Suprapubic skin (tissue), 4 donors: ENCODE measurements around the gene TRDN. TPM values are rescaled to one million over a fixed set of nuclear protein-coding genes. Genes with fewer than 3 reads are reported as not detected.

Experiments used
- DNase-seq, 2 donors: peaks; one replicate each; pipeline ENCODE4 v3.0.0-alpha.2; 2019; ENCODE audit warnings: low spot score in 2 of 2
- H3K27ac ChIP-seq: fragments of 200-600 bp; sonication (generic); one replicate; pipeline ENCODE4 v1.5.1; 2019
- H3K27me3 ChIP-seq: fragments of 200-600 bp; sonication (generic); one replicate; pipeline ENCODE4 v1.5.1; 2019
- H3K36me3 ChIP-seq: fragments of 200-600 bp; sonication (generic); one replicate; pipeline ENCODE4 v1.5.1; 2019
- H3K4me1 ChIP-seq: fragments of 200-600 bp; sonication (generic); one replicate; pipeline ENCODE4 v1.5.1; 2019
- H3K4me3 ChIP-seq: fragments of 200-600 bp; sonication (generic); one replicate; pipeline ENCODE4 v1.5.1; 2019; ENCODE audit warnings: mild to moderate bottlenecking
- H3K9me3 ChIP-seq: fragments of 200-600 bp; sonication (generic); one replicate; pipeline ENCODE4 v1.5.1; 2019
- CTCF ChIP-seq, 2 donors: fragments of 200-600 bp in 1 of 2; fragments of 450-650 bp in 1 of 2; sonication (generic) in 1 of 2; IDR thresholded peaks; one replicate each; pipeline ENCODE4 v1.5.1; 2016 to 2019; ENCODE audit warnings: antibody characterized with exemption in 2 of 2, mild to moderate bottlenecking in 1 of 2, moderate library complexity in 1 of 2
- EP300 ChIP-seq: sonication (generic); formaldehyde crosslinking; IDR thresholded peaks from one replicate; pipeline ENCODE4 v1.6.1; 2017; ENCODE audit warnings: antibody characterized with exemption
- POLR2A ChIP-seq, 2 donors: fragments of 450-650 bp; IDR thresholded peaks; one replicate each; pipeline ENCODE4 v1.6.1; 2017; ENCODE audit warnings: antibody characterized with exemption in 2 of 2, mild to moderate bottlenecking in 2 of 2, moderate library complexity in 2 of 2
- POLR2AphosphoS5 ChIP-seq, 3 donors: sonication (generic); formaldehyde crosslinking; IDR thresholded peaks; one replicate each; pipeline ENCODE4 v1.6.1; 2017; ENCODE audit warnings: antibody characterized with exemption in 3 of 3
- WGBS: methylation state at CpG from one replicate; pipeline ENCODE4 v1.1.5; 2018; 5-methylcytosine and 5-hydroxymethylcytosine counted together
- total RNA-seq, 4 donors: library from RNA; depleted of rRNA; stranded (reverse); fragments of >200 nt; gene quantifications; one replicate each; pipeline ENCODE4 v1.1.0, GENCODE V29; 2016

The TRDN gene
- total RNA-seq, 4 donors from 2014 or later: not detected

- 56% methylated on average over 7 of the region's 7 CpGs for WGBS
- Histone ChIP-seq H3K4me3 (no peak overlapping the region), H3K9me3 (no peaks in the 10 kb centered on the region), H3K36me3 (no peaks in the 10 kb centered on the region), H3K27me3 (no peaks in the 10 kb centered on the region), H3K4me1 (no peaks in the 10 kb centered on the region), H3K27ac (no peak overlapping the region)
- no peak for DNase-seq
- TF ChIP-seq POLR2A (IDR thresholded peaks at IDR 0.05): no peak
- no peak for TF ChIP-seq CTCF (IDR thresholded peaks at IDR 0.05)
- no peak for TF ChIP-seq POLR2AphosphoS5 (IDR thresholded peaks at IDR 0.05)
- TF ChIP-seq EP300: no peak
Measured at GRCh38 chr6:123570813-123571684, 65.7 kb downstream of the TRDN start.

- no peaks in the 10 kb centered on the region for H3K9me3 ChIP-seq
- no peak overlapping the region for H3K4me3 ChIP-seq
- H3K27me3 ChIP-seq: no peaks in the 10 kb centered on the region
- TF ChIP-seq CTCF (IDR thresholded peaks at IDR 0.05) (no peak), EP300 (no peak), POLR2A (IDR thresholded peaks at IDR 0.05) (no peak), POLR2AphosphoS5 (IDR thresholded peaks at IDR 0.05) (no peak)
- H3K4me1 ChIP-seq: no peaks in the 10 kb centered on the region
- no peak overlapping the region for H3K27ac ChIP-seq
- H3K36me3 ChIP-seq: no peaks in the 10 kb centered on the region
- no peak for DNase-seq
Measured at GRCh38 chr6:123569575-123569974, 67.2 kb downstream of the TRDN start.

DNA sequence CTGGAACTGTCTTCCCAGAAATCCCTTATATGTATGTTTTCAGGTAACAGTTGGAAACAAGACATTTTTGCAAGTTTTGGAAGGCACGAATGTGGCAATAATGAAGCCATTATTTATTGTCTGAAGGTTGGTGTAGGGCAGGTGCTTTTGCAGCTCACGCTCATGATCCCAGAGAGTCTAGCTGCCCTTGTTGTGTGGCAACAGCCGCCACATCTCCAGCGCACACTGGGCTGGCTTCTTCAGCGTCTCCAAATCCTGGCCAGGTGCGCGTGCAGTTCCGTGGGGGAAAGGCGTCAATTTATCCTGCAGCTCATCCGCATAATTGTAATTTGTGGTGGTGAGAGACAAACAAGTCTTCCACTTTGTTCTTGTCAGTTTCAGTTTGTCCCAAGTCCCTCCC lies 71.2 kb downstream of the TRDN start:
- Histone ChIP-seq H3K27me3 (no peaks in the 10 kb centered on the region), H3K36me3 (no peaks in the 10 kb centered on the region), H3K27ac (no peak overlapping the region), H3K9me3 (no peaks in the 10 kb centered on the region), H3K4me1 (no peaks in the 10 kb centered on the region), H3K4me3 (no peak overlapping the region)
- TF ChIP-seq EP300: no peak
- TF ChIP-seq POLR2A (IDR thresholded peaks at IDR 0.05): no peak
- TF ChIP-seq POLR2AphosphoS5 (IDR thresholded peaks at IDR 0.05): no peak
- no peak for TF ChIP-seq CTCF (IDR thresholded peaks at IDR 0.05)
- WGBS: 90% methylated on average over 10 of the region's 10 CpGs
- no peak for DNase-seq

DNA sequence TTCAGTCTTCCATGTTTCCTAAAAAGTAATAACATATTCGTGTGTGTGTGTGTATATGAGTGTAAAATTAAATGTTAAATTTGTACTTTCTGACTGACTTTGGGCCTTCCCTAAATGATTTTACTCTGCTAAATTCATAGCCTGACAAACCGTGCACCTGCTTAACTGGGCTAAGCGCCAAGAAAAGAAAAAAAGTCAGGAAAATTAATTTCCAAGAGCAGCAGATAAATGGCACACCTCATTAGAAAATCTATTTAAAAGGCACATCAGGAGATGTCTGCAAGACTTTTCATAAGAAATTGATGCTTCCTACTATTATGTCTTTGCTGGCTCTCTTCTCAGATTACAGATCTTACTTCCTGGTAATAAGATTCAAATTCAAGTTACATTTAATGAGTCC lies 72.4 kb downstream of the TRDN start:
- Histone ChIP-seq H3K27me3 (no peaks in the 10 kb centered on the region), H3K4me3 (no peak overlapping the region), H3K36me3 (no peaks in the 10 kb centered on the region), H3K4me1 (no peaks in the 10 kb centered on the region), H3K27ac (no peak overlapping the region), H3K9me3 (no peaks in the 10 kb centered on the region)
- no peak for TF ChIP-seq EP300
- no peak for TF ChIP-seq CTCF (IDR thresholded peaks at IDR 0.05)
- TF ChIP-seq POLR2AphosphoS5 (IDR thresholded peaks at IDR 0.05): no peak
- no peak for TF ChIP-seq POLR2A (IDR thresholded peaks at IDR 0.05)
- no peak for DNase-seq
- WGBS: 26% methylated on average over 3 of the region's 3 CpGs

- H3K36me3 ChIP-seq: no peaks in the 10 kb centered on the region
- no peak for DNase-seq
- H3K4me3 ChIP-seq: no peak overlapping the region
- no peaks in the 10 kb centered on the region for H3K4me1 ChIP-seq
- no peak overlapping the region for H3K27ac ChIP-seq
- no peak for TF ChIP-seq POLR2A (IDR thresholded peaks at IDR 0.05)
- TF ChIP-seq POLR2AphosphoS5 (IDR thresholded peaks at IDR 0.05): no peak
- no peak for TF ChIP-seq CTCF (IDR thresholded peaks at IDR 0.05)
- TF ChIP-seq EP300: no peak
- no peaks in the 10 kb centered on the region for H3K27me3 ChIP-seq
- no peaks in the 10 kb centered on the region for H3K9me3 ChIP-seq
Measured at GRCh38 chr6:123562677-123563076, 74.1 kb downstream of the TRDN start.
